ENCODE results near the gene CCDC146. TPM values are rescaled to one million over a fixed set of nuclear protein-coding genes. Genes with fewer than 3 reads are reported as not detected.

CCDC146 gene
- total RNA-seq, 1 experiment from 2014 or later = 4.7 TPM

DNA sequence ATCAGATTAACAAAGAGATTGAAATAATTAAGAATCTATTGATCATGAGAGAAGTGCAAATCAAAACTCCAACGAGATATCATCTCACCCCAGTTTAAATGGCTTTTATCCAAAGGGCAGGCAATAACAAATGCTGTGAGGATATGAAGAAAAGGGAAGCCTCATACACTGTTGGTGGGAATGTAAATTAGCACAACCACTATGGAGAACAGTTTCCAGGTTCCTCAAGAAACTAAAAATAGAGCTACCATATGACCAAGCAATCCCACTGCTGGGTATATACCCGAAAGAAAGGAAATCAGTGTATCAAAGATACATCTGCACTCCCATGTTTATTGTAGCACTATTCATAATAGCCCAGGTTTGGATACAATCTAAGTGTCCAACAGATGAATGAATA lies 63.5 kb downstream of the CCDC146 start:
- TF ChIP-seq EZH2 (IDR thresholded peaks at IDR 0.05; ENCODE audit: low read length, unreplicated experiment) = no peak
- TF ChIP-seq EZH2phosphoT487 (IDR thresholded peaks at IDR 0.05; ENCODE audit: borderline replicate concordance, low read length) = no peak
- TF ChIP-seq, protein P1, sequence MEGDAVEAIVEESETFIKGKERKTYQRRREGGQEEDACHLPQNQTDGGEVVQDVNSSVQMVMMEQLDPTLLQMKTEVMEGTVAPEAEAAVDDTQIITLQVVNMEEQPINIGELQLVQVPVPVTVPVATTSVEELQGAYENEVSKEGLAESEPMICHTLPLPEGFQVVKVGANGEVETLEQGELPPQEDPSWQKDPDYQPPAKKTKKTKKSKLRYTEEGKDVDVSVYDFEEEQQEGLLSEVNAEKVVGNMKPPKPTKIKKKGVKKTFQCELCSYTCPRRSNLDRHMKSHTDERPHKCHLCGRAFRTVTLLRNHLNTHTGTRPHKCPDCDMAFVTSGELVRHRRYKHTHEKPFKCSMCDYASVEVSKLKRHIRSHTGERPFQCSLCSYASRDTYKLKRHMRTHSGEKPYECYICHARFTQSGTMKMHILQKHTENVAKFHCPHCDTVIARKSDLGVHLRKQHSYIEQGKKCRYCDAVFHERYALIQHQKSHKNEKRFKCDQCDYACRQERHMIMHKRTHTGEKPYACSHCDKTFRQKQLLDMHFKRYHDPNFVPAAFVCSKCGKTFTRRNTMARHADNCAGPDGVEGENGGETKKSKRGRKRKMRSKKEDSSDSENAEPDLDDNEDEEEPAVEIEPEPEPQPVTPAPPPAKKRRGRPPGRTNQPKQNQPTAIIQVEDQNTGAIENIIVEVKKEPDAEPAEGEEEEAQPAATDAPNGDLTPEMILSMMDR (conservative IDR thresholded peaks at IDR 0.05; ENCODE audit: low read depth, low read length) = no peak
- H3K4me1 ChIP-seq (ENCODE audit: insufficient read depth, low read length) = no peaks in the 10 kb centered on the region
- no peak overlapping the region for H3K27ac ChIP-seq (ENCODE audit: low read length)
- no peaks in the 10 kb centered on the region for H3K9me2 ChIP-seq (replicated peaks; ENCODE audit: low read length)
- H2AFZ ChIP-seq (ENCODE audit: low read length) = no peak overlapping the region
- DNase-seq (no peak), ATAC-seq (no peak)
- no peaks in the 10 kb centered on the region for H3K9me3 ChIP-seq (ENCODE audit: low read length)
- H3K79me2 ChIP-seq (ENCODE audit: low read length) = no peaks in the 10 kb centered on the region
- no peaks in the 10 kb centered on the region for H3K27me3 ChIP-seq (ENCODE audit: low read length)
- POLR2A ChIA-PET (ENCODE audit: unreplicated experiment) = no interaction called here
- no TSS peak for BruUV-seq (replicated peaks)
- no peak overlapping the region for H3K4me3 ChIP-seq (ENCODE audit: low read length)
- H3F3A ChIP-seq (ENCODE audit: low read length, unreplicated experiment) = no peaks in the 10 kb centered on the region
- CTCF ChIA-PET = no interaction called here
- no peak overlapping the region for H3K4me2 ChIP-seq (ENCODE audit: low read length)
- intact Hi-C loops (cut with micrococcal nuclease) = no loop called here
- no peaks in the 10 kb centered on the region for H4K20me1 ChIP-seq (ENCODE audit: low read length)
- no peaks in the 10 kb centered on the region for H3K36me3 ChIP-seq (ENCODE audit: low read depth, low read length)
- no peak overlapping the region for H3K9ac ChIP-seq (ENCODE audit: low read length)

DNA sequence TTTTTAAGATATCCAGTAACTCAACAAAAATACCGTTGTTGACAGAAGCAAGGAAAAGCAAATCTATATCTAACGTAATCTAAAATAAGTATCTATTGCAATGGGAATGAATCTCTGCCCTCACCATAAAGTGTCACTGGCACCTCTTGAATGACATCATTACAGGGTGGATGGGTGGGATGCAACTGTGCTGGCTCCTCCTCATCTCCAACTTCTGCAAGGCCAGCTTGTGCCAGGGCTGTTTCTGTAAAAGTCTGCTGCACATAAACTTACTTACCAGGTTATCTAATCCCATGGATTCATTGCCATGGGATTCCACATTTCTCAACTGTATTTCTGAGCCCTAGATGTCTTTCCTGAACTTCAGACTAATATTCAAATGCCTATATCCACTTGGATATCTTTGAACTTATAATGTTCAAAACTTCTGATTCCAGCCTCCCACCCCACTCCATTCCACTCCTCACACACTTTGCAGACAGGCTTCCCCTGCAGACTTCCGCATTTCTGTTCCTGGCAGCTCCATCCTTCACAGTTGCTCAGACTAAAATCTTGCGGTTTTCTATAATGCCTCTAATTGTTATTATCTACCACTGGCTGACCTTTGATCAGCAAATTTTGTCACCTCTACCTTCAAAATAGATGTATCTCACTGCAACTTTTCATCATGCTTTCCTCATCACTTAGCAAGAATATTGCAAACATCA lies 66.5 kb downstream of the CCDC146 start:
- Histone ChIP-seq H3K4me2 (ENCODE audit: low read length) (no peak overlapping the region), H3K36me3 (ENCODE audit: low read depth, low read length) (no peaks in the 10 kb centered on the region), H2AFZ (ENCODE audit: low read length) (no peak overlapping the region), H3K79me2 (ENCODE audit: low read length) (no peaks in the 10 kb centered on the region), H3K4me1 (ENCODE audit: insufficient read depth, low read length) (no peaks in the 10 kb centered on the region), H3K9me3 (ENCODE audit: low read length) (no peaks in the 10 kb centered on the region), H3K27me3 (ENCODE audit: low read length) (no peaks in the 10 kb centered on the region), H3K9me2 (replicated peaks; ENCODE audit: low read length) (no peaks in the 10 kb centered on the region), H4K20me1 (ENCODE audit: low read length) (no peaks in the 10 kb centered on the region), H3K9ac (ENCODE audit: low read length) (no peak overlapping the region), H3K4me3 (ENCODE audit: low read length) (no peak overlapping the region), H3K27ac (ENCODE audit: low read length) (no peak overlapping the region), H3F3A (ENCODE audit: low read length, unreplicated experiment) (no peaks in the 10 kb centered on the region)
- CTCF ChIA-PET = no interaction called here
- TF ChIP-seq, protein P1 (conservative IDR thresholded peaks at IDR 0.05; ENCODE audit: low read depth, low read length) = no peak
- TF ChIP-seq EZH2 (IDR thresholded peaks at IDR 0.05; ENCODE audit: low read length, unreplicated experiment) (no peak), EZH2phosphoT487 (IDR thresholded peaks at IDR 0.05; ENCODE audit: borderline replicate concordance, low read length) (no peak)
- ATAC-seq = no peak
- no peak for DNase-seq
- no TSS peak for BruUV-seq (replicated peaks)
- POLR2A ChIA-PET (ENCODE audit: unreplicated experiment) = no interaction called here
- intact Hi-C loops (cut with micrococcal nuclease) = no loop called here

DNA sequence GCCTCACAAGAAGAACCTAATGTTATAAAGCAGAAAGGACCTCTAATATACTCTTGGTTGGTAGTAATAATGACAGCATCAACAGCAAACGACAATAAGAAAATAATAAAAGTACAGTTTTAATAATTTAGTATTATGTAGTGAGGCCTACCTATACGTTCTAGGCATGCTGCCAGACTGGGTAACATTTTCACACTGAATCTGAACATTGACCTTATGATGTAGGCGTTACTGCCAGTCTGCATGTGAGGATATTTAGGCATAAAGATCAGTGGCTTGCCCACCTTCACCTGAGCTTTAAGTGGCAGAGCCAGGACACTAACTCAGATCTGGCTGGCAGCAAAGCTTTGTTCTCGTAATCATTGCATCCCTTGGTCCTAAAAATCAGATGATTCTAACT lies 74.7 kb downstream of the CCDC146 start:
- H3K9ac ChIP-seq (ENCODE audit: low read length) = no peak overlapping the region
- DNase-seq (no peak), ATAC-seq (no peak)
- no peaks in the 10 kb centered on the region for H3K79me2 ChIP-seq (ENCODE audit: low read length)
- no peak overlapping the region for H2AFZ ChIP-seq (ENCODE audit: low read length)
- H3F3A ChIP-seq (ENCODE audit: low read length, unreplicated experiment) = no peaks in the 10 kb centered on the region
- no peak overlapping the region for H3K27ac ChIP-seq (ENCODE audit: low read length)
- H3K9me2 ChIP-seq (replicated peaks; ENCODE audit: low read length) = no peaks in the 10 kb centered on the region; the same call in 1 of the 2 replicates
- intact Hi-C loops (cut with micrococcal nuclease) = no loop called here
- ChIA-PET CTCF (interaction anchor here (0.6 kb wide), 1 partner anchor 10 kb away, joined by 3 read pairs; no protein-coding TSS in a partner anchor), POLR2A (ENCODE audit: unreplicated experiment) (no interaction called here)
- BruUV-seq (replicated peaks) = no TSS peak
- H3K4me3 ChIP-seq (ENCODE audit: low read length) = no peak overlapping the region
- no peaks in the 10 kb centered on the region for H3K9me3 ChIP-seq (ENCODE audit: low read length)
- no peaks in the 10 kb centered on the region for H3K27me3 ChIP-seq (ENCODE audit: low read length)
- TF ChIP-seq EZH2 (IDR thresholded peaks at IDR 0.05; ENCODE audit: low read length, unreplicated experiment) (no peak), EZH2phosphoT487 (IDR thresholded peaks at IDR 0.05; ENCODE audit: borderline replicate concordance, low read length) (no peak)
- TF ChIP-seq, protein P1 (conservative IDR thresholded peaks at IDR 0.05; ENCODE audit: low read depth, low read length) = no peak
- H3K4me1 ChIP-seq (ENCODE audit: insufficient read depth, low read length) = peaks cover 14% of the 10 kb centered on the region
- no peaks in the 10 kb centered on the region for H3K36me3 ChIP-seq (ENCODE audit: low read depth, low read length)
- no peak overlapping the region for H3K4me2 ChIP-seq (ENCODE audit: low read length)
- no peaks in the 10 kb centered on the region for H4K20me1 ChIP-seq (ENCODE audit: low read length)
